HG02588 (cell line): Measurements from ENCODE around the gene HS1BP3.
A peak's percentile ranks its signal among the peaks of the same experiment; 100 is the strongest.

ENCODE experiments used
- ATAC-seq: cut with Tn5 transposase; IDR thresholded peaks from one replicate; pipeline ENCODE4 v1.9.1; 2021; ENCODE audit warnings: mild to moderate bottlenecking, moderate library complexity; ENCODE audit not compliant: unreplicated experiment

The HS1BP3 gene

DNA sequence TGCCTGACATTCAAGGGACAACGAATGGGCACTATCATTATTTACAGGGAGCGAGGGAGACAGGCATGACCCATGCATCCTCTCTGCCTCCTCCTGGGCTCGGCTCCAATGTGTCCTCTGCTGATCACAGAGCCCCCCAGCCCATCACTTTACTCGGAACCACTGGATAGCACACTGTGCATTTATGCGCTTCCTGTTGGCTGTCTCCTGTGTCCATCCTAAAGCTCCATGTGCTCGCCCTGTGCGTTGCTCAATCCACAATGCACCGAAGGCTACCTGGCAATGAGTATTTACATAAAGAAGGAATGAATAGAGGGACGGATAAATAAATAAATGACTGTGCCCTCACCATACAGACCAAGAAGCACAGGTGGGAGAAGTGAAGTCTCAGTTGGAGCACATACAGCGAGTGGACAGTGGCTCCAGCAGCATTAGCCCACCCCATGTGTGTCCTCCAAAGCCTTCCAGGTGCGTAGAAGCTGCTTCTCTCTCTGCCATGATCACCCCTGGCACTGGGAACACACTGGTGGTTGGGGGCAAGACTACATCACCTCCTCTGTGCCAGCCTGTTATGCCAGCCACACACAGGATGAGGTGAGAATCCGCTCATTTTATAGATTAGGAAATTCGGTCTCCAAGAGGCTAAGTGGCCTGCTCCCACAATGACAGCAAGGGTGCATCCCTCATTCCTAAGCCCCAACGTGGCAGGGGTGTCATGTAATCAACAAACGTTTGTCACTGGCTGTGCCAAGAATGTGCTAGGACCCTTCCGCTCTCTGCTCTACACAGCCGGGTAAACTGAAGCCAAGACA, 13.7 kb upstream of the HS1BP3 start:
- ATAC-seq: no peak

DNA sequence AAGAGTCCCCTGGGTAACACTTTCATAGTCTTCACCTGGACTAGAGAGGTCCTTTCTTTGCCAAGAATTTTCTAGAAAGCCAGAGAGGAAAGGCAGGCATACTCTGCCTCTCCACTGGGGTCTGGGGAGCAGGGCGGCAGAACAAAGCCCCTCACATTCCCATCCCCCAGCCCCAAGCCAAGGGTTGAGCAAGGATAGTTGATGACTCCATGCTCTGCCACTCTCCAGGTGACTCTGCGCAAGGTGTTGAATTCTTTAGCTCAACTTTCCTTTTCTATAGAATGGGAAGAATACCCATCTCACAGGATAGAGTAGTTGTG, 13.1 kb upstream of the HS1BP3 start:
- ATAC-seq: no peak

DNA sequence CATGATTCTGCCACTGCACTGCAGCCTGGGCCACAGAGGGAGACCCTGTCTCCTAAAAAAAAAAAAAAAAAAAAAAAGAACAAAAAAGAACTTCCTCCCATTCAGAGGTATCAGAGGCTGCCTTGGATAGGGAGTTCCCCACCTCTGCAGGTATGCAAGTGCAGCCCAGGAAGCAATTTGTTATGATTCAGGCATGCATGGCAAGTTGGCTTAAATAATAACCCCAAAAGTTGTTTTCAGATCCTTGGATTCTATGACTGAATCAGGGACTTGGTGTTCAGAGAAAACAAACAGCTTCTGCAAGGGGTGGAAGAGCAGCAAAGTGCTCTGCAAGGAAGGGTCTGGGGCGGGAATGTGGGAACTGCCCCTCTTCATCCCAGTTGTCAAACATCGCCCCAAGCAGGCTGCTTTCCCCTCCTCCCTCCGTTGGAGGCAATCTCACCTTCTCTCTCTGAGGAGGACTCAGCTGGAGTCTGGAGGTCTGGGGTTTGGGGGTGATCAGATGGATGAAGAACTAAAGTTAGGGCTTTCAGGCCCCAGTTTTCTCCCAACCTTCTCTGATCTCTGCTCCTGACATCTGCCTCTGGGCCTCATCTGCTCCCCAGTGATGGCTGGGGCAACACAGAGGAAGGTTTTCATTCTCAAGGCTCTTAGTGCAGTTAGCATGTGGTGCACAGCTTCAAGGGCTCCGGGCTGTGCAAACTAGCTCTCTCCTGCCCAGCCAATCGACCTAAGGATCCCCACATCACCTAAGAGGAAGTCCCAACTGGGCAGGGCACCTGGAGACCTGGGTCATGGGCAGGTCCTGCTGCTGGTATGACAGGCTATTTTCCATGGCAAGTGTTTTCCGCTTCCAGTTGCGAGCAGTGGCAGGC, 12.5 kb upstream of the HS1BP3 start:
- ATAC-seq: no peak

DNA sequence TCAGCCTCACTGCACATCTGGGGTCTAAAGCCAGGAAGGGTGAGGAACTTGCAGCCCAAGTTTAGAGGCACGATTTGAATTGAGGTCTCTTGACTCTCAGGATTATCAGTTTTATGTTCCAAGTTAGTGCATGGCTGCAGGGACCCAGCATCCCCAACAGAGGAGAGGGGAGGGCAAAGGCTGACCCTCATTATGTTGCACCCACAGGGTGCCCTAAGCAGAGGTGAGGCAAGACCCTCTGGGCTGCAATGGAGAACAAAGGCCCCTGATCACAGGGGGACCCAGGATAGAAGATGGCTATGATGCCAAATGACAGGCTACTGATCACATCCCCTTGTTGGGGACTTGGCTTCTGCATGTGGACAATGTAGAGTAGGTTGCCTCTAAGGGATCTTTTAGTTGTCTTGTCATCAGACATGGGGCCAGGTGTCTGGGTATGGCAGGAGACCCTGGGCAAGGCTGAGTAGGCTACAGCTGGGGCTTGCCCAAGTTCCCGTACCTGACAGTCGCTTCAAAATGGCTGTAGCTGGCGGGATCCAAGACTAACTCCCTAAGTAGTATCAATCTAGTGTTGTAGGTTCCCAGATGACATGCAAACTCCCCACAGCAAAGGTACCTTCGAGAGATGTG, 11.5 kb upstream of the HS1BP3 start:
- ATAC-seq: no peak

DNA sequence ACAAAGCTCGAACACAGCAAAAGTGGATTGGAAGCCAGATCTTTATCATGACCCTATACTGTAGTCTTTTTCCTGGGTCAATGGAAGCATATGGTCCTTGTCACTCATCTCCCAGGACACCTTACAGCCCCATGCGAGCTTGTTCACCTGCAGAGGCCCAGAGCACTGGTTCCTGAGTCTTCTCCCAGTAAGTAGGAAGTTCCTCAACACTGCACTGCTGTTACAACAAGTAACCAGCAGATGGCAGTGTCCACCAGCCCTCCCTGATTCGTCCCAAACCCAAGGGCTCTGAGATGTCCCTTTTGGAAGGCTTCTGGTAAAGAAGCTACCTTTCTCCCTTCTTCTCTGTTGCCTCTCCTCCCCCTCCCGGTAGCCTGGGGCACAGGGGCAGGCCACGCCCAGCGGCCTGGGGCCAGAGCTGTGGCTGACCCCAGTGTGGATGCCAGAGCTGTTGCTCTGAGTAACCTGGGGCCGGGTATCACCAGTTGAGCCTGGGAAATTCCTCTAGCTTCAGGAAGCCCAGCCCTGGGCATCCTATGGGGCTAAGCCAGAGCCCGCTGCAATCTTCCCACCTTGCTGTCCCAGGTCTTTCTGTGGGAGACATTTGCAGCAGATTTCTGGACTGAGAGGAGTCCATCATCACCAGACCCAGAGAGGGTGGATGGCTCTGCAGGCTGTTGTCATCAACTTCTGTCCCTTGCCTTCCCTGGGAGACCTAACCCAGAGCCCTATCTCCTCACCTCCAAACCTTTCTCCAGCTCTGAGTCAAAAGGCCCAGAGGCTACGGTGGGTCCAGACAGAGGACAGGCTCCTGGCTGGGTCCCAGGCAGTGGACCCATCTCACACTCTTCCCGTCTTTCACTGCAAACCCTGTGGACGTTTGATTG, 10.8 kb upstream of the HS1BP3 start:
- peak; percentile 66 for ATAC-seq

DNA sequence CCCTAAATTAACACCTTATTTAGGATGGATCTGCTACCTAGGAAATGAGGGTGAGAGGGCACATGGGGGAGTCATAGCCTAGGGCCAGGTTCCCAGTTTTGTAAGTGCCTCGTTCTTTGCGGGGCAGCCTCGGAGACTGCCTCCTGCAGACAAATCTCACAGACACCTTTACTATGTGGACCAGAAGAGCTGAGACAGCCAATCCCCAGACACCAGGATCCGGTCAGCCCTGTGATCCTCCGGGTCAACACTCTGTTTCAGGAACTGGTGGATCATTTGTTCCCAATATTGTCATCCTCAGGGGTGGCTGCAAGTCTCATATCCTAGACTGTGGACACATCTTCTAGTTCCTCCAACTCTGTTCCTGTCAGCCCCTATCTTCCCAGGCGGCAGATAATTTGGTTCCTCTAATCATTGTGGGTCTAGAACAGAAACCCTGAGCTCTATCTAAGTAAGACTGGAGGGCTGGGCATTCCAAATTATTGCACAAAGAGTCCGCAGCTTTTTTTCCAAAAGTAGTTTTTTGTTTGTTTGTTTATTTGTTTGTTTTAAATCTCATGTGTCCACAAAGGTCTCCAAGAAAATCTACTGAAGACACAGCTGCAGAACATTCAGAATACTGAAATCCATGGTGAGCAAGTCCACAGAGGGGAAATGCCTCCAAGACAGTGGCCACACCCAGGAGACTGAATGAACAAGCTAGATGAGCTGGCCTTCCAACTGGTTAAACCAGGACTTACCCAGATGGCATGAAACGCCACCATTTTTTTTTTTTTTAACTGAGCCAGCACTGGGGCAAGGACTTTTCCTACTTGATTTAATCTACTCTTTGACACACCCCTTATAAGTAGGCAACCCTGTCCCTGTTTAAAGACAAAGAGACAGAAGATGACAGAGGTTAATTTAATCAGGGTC, 9.9 kb upstream of the HS1BP3 start:
- ATAC-seq: no peak

DNA sequence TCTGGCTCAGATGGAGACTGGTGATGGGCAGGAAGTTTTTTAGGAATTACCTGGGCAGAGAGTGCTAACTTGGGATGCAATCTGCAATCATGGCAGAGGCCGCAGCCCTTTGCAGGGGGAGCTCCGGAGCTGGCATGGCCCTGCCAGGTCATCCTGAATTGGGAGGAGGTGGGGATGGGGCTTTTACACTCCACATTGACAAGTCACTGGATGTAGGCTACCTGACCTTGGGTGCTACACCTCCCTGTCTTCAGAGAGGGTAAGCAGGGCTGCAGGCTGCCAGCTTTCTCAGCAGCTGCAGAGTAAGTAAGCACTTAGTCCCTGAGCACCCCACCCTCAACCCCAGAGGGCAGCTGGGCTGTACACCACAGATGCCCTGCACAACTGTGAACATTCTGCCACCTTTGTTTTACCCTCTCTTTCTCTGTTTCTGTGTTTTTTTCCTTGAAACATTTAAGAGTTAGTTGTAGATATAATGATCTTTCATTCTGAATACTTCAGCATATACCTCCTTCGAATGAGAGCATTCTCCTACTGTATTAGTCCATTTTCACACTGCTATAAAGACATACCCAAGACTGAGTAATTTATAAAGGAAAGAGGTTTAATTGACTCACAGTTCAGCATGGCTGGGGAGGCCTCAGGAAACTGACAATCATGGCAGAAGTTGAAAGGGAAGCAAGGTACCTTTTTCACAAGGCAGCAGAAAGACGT, 6.8 kb upstream of the HS1BP3 start:
- ATAC-seq: no peak

DNA sequence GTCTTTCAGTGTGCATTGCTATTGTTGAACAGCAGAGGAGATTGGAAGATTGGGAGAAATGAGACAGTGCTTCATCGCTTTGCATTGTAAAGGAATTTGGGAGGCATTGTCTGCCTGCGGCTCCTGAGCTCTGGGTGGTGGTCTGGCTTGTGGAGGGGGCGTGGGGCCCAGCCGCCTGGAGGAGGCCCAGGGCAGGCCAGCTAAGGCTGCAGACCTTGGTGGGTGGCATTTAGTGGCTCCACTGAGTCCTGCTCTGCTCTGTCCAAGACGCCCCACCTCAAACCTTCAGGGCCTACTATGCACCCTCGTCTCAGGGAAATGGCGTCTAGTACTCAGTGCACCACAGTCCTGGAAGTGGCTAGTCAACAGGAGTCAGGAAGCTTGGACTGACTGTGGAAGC, 5.7 kb upstream of the HS1BP3 start:
- no peak for ATAC-seq

DNA sequence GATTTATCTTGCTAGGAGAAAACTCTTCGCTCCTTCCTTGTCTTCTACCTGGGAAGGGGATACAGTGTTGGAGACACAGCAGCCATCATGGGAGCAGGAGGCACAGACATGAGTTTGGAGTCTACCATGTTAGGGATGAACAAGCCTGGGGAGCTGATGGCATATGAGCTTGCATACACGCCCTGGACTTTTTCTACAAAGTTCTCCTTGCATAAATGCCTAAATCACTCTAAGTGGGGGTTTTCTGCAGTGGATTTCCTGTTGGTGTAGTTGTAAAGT, 3.6 kb upstream of the HS1BP3 start:
- ATAC-seq: no peak

DNA sequence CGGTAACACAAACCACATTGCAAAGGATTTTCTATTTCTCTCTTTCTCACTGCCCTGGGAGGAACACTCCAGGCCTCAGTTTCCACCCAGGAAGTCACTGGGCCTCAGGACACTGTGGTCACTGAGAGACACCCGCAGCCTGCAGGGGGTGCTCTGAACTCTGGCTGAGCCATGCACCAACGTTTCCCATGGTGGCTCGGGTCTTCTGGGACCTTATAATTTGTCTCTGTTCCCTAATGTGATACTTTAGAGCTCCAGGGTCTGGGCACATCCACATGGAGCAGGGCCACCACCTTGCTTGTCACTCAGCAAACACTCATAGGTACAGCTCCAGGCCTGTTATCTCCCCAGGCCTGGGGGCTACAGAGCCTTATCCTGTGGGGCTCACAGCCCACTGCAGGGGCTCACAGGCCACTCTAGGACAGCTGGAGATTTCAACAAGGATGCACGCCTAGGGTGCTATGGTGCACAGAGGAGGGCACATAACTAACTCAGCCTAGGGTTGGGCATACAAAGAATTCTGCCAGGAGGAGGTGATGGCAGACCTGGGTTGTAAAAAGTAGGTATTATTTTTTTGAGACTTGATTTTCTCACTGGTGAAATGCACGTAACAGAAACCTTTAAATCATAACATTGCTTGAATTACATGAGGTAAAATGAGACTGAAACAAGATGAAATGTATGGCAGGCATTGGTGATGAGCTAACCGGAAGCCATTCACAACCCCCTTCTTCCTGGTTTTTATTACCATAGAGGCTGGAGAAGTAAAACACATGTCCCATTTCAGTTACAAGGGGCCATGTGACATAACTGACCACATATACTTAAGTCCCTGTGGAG, 3.0 kb upstream of the HS1BP3 start:
- no peak for ATAC-seq

DNA sequence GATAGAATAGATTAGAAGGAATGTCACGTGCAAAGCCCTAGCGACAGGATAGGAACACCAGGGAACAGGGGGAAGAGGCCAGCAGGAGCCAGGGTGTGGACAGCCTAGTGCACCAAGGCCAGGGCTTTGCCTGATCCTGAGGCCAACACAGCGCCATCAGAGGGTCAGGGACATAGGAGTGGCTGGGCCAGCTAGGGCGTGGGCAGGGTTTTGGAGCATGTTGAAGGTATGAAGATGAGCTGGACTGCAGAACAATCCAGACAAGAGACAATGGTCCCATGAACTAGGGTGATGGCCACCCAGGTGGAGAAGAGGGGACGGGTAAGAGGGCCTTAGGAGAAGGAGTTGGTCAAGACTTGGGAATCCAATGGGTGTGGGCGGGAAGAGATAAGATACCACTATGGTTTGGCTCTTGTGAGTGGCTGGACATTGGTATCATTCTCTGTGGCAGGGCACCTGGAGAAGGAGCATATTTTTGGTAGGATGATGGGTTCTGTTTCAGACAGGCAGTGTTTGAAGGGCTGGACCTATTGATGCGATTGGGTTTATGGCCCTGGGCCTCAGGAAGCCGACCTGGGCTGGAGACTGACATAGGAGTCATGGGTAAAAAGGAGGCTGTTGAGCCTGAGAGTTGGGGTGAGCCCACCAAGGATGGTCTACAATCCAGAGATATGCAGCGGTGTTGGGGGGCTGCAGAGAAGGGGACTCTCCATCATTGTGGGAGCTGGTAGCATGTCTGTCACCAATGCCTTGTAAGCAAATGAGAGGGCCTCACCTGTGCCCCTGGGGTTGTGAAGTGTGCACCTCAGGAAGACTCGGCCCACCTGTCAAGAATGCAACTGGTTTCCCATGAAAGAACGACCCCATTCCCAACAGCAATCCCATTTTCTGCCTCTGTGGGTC, 2.0 kb upstream of the HS1BP3 start:
- ATAC-seq: no peak

DNA sequence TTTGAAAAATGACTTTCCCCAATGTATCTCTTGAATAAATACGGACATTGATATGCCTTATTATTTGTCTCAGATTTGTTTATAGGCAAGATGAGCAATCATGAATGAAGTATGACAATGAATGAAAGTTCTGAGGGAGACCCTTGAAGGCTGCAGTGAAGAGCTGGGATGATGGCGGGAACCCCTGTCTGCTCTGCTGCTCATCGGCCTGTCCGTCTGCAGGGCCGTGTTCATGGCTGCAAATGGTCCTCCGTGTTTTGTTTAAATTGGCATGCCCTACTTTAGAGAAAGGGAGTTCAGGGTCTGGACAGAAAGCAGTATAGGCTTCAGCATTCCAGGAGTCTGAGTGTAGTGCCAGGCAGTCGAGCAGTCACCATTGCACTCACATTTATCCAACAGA, 1.2 kb upstream of the HS1BP3 start:
- ATAC-seq: no peak

DNA sequence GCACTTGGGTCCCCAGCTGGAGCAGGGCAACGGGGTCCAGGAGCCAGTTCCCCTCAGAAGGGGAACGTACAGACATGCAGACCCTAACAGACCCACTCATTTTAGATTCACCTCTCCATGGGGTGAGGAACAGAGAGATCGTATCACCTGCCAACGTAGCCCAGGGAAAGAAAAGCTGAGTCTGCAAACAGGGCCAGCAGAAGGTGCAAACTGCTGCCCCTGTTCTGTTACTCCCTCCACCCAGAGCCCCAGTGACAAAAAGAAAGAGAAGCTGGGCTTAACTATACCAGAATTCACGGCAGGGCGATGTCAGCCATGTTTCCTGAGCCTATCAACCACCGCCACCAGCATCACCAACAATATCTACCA, 817 bp upstream of the HS1BP3 start:
- ATAC-seq: no peak

DNA sequence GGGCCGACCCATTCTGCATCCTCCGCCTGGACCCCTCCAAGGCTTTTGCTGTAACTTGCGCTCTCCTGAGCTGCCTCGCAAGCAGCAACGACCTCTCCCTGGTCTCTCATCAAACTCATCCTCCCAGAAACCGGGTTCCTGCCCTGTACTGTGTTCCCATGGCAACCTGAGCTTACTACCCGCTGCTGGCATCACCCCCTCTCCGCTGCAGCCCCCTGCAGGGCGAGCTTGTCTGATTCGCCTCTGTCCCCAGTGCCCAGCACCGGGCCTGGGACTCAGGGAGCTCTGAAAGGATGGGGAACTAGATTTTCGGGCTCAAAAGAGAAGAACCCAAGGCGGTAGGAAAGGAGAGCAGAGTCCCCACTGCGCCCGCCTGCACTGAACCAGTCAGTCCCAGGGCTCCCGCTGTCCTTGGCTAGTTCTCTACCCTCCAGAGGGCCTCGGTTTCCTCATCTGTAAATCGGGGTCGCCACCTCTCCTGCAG, 463 bp downstream of the HS1BP3 start:
- ATAC-seq: peak; percentile 13

DNA sequence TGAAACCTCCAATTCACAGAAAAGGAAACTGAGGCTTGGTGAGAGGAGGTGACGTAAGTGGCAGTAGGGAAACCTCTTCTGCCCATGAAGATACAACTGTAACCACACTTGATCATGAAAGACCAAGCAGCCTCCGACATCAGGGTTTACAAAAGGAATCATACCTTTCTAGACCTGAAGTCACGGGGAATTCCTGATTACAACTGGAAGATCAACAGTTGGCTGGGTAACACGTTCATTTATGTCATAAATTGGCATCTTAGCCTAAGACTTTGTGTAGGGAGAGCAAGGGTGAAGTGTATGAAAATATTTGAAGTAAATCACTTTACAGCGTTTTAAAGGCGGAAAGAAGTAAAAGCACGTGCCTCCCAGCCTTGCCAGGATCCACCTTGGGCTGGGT, 922 bp downstream of the HS1BP3 start:
- ATAC-seq: no peak

DNA sequence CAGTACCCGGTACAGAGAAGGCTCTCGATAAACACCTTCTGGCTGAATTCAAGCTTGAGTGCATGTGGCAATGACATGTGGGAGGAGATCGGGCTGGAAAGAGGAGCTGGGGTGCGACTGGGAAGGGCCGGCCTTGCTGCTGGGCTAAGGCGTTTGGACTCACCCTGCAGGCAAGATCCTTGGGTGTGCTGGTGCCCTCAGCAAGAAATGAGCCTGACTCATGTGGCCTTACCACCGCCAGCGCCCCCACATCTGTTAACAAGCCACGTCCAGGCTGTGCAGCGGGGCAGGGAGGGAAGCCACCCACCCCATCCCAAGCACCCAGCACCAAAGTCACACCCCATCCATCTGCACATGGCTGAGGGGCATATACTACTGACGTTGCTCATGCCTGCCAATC, 1.3 kb downstream of the HS1BP3 start:
- no peak for ATAC-seq

DNA sequence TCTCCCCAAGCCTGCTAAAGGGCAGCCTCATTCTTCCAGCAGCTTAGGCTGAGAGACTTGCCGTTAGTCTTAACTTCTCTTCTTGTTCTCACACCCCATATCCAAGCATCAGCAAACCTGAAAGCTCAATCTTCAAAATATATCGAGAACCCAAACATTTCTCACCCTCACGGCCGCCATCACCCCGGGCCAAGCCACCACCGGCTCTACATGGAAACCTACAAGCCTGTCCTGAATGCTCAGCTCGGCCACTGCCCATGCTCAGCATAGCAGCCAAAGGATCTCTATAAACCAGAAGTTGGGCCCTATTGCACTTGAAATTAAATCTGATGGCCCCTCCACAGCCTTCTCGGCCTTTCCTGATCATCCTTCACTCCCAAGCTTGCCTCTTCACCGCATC, 2.1 kb downstream of the HS1BP3 start:
- no peak for ATAC-seq
